SK-N-SH (cell line): Measurements from ENCODE around the gene HAPLN2. TPM values are rescaled to one million over a fixed set of nuclear protein-coding genes. Genes with fewer than 3 reads are reported as not detected.

Experiments
- CTCF ChIA-PET: fragments of 300-600, 350-600 bp; formaldehyde crosslinking; extraction: SDS; loops from one replicate; lab custom pipeline; 2021; lab: Yijun Ruan, JAX
- POLR2A ChIA-PET: fragments of 350-600 bp; sonication (Branson Sonifier 250); formaldehyde crosslinking; extraction: SDS; loops from one replicate; lab custom pipeline; 2020; ENCODE audit warnings: antibody characterized with exemption, inconsistent platforms; lab: Yijun Ruan, JAX
- DNase-seq: peaks from one replicate; pipeline ENCODE4 v3.0.0; 2012
- H2AFZ ChIP-seq: fragments of 200-600 bp; sonication (generic); 2 replicates; pipeline ENCODE4 v1.8.1; 2016; ENCODE audit warnings: antibody characterized with exemption, mild to moderate bottlenecking, low read depth
- H3F3A ChIP-seq: fragments of 200-600 bp; sonication (generic); replicated peaks from 2 replicates; pipeline ENCODE3; 2016; ENCODE audit warnings: antibody characterized with exemption, mild to moderate bottlenecking; ENCODE audit not compliant: insufficient read depth
- H3K27ac ChIP-seq, 2 experiments: fragments of 200-500 bp in 1 of 2; fragments of 200-600 bp in 1 of 2; sonication (Bioruptor generic) in 1 of 2; sonication (generic), shearing (Covaris generic) in 1 of 2; 2 replicates each; pipeline versions ENCODE4 v1.5.1 to v1.6.1; 2014 to 2016; ENCODE audit warnings: low read depth in 2 of 2, inconsistent platforms in 1 of 2, low read length in 1 of 2, mild to moderate bottlenecking in 1 of 2, mixed read lengths in 1 of 2
- H3K27me3 ChIP-seq: fragments of 200-600 bp; sonication (generic), shearing (Covaris generic); 2 replicates; pipeline ENCODE4 v1.6.1; 2016; ENCODE audit warnings: mixed run types; ENCODE audit not compliant: insufficient read depth
- H3K36me3 ChIP-seq, 2 experiments: fragments of 200-500 bp in 1 of 2; fragments of 200-600 bp in 1 of 2; sonication (Bioruptor generic) in 1 of 2; sonication (generic) in 1 of 2; replicated peaks in 1 of 2; 2 replicates each; pipeline versions ENCODE3 to v1.5.1; 2014 to 2016; ENCODE audit warnings: low read length in 1 of 2, mild to moderate bottlenecking in 1 of 2; ENCODE audit not compliant: insufficient read depth in 2 of 2, control insufficient read depth in 1 of 2
- H3K4me1 ChIP-seq, 2 experiments: fragments of 200-500 bp in 1 of 2; fragments of 200-600 bp in 1 of 2; sonication (Bioruptor generic) in 1 of 2; sonication (generic), shearing (Covaris generic) in 1 of 2; 2 replicates each; pipeline versions ENCODE4 v1.5.1 to v1.6.1; 2014 to 2016; ENCODE audit warnings: low read depth in 1 of 2, low read length in 1 of 2, mixed run types in 1 of 2; ENCODE audit not compliant: insufficient read depth in 2 of 2, control insufficient read depth in 1 of 2
- H3K4me2 ChIP-seq: fragments of 200-600 bp; sonication (generic), shearing (Covaris generic); 2 replicates; pipeline ENCODE4 v1.6.1; 2017; ENCODE audit warnings: mixed run types
- H3K4me3 ChIP-seq, 2 experiments: fragments of 200-500 bp in 1 of 2; fragments of 200-600 bp in 1 of 2; sonication (Bioruptor generic) in 1 of 2; sonication (generic), shearing (Covaris generic) in 1 of 2; 2 replicates each; pipeline versions ENCODE4 v1.5.1 to v1.8.1; 2014 to 2016; ENCODE audit warnings: low read depth in 2 of 2, inconsistent platforms in 1 of 2, low read length in 1 of 2, mild to moderate bottlenecking in 1 of 2, mixed read lengths in 1 of 2, moderate library complexity in 1 of 2
- H3K79me2 ChIP-seq: fragments of 200-600 bp; sonication (generic); 2 replicates; pipeline ENCODE4 v1.8.1; 2017; ENCODE audit warnings: mild to moderate bottlenecking; ENCODE audit not compliant: insufficient read depth
- H3K9ac ChIP-seq: fragments of 200-600 bp; sonication (generic); 2 replicates; pipeline ENCODE4 v1.6.1; 2017; ENCODE audit warnings: mixed run types
- H3K9me2 ChIP-seq: fragments of 200-600 bp; sonication (generic); 2 replicates; pipeline ENCODE4 v1.6.1; 2017; ENCODE audit warnings: mixed run types
- H3K9me3 ChIP-seq: fragments of 200-600 bp; sonication (generic); 2 replicates; pipeline ENCODE4 v1.6.1; 2017; ENCODE audit warnings: mixed run types, mild to moderate bottlenecking, moderate library complexity
- H4K20me1 ChIP-seq: fragments of 200-600 bp; sonication (generic); 2 replicates; pipeline ENCODE4 v1.6.1; 2017; ENCODE audit warnings: mild to moderate bottlenecking, mixed run types; ENCODE audit not compliant: insufficient read depth
- CHD2 ChIP-seq: fragments of 150-350 bp; IDR thresholded peaks from 2 replicates; pipeline ENCODE4 v1.6.1; 2018; ENCODE audit warnings: low read length; ENCODE audit not compliant: partially characterized antibody
- CTCF ChIP-seq: fragments of 200-600 bp; sonication (generic); IDR thresholded peaks from 2 replicates; pipeline ENCODE4 v1.6.1; 2017; ENCODE audit warnings: antibody characterized with exemption, mild to moderate bottlenecking, moderate library complexity
- ELF1 ChIP-seq: IDR thresholded peaks from 2 replicates; pipeline ENCODE4 v1.4.0; 2012
- EZH2phosphoT487 ChIP-seq: fragments of 200-600 bp; sonication (generic); IDR thresholded peaks from 2 replicates; pipeline ENCODE4 v1.6.1; 2017; ENCODE audit warnings: low read depth, mixed run types, mild to moderate bottlenecking, antibody characterized with exemption, moderate library complexity, borderline replicate concordance
- FOXJ3 ChIP-seq: sonication (generic); formaldehyde crosslinking; IDR thresholded peaks from 2 replicates; pipeline ENCODE4 v1.5.1; 2020; ENCODE audit warnings: mild to moderate bottlenecking, missing genetic modification reagents
- GABPA ChIP-seq: IDR thresholded peaks from 2 replicates; pipeline ENCODE4 v1.4.0; 2012; ENCODE audit warnings: low read depth, mild to moderate bottlenecking
- GATA2 ChIP-seq: sonication (generic); formaldehyde crosslinking; IDR thresholded peaks from 2 replicates; pipeline ENCODE4 v1.5.0; 2020; ENCODE audit warnings: mild to moderate bottlenecking, missing genetic modification reagents
- JUND ChIP-seq: IDR thresholded peaks from 2 replicates; pipeline ENCODE4 v1.4.0; 2012
- MEF2A ChIP-seq: IDR thresholded peaks from 2 replicates; pipeline ENCODE4 v1.4.0; 2012; ENCODE audit warnings: low read depth, borderline replicate concordance
- NFIC ChIP-seq: IDR thresholded peaks from 2 replicates; pipeline ENCODE4 v1.4.0; 2012; ENCODE audit warnings: borderline replicate concordance
- POLR2AphosphoS5 ChIP-seq: IDR thresholded peaks from 2 replicates; pipeline ENCODE4 v1.6.1; 2012; ENCODE audit warnings: low read depth, low read length
- RXRA ChIP-seq: IDR thresholded peaks from 2 replicates; pipeline ENCODE4 v1.4.0; 2012; ENCODE audit warnings: low read depth, mild to moderate bottlenecking, borderline replicate concordance
- TAF1 ChIP-seq: IDR thresholded peaks from 2 replicates; pipeline ENCODE4 v1.6.1; 2012; ENCODE audit warnings: low read depth, mild to moderate bottlenecking, low read length, moderate library complexity, borderline replicate concordance
- TEAD4 ChIP-seq: IDR thresholded peaks from 2 replicates; pipeline ENCODE4 v1.4.0; 2012; ENCODE audit warnings: mild to moderate bottlenecking, borderline replicate concordance; ENCODE audit not compliant: insufficient read depth
- USF1 ChIP-seq: IDR thresholded peaks from 2 replicates; pipeline ENCODE4 v1.4.0; 2012; ENCODE audit warnings: low read depth, borderline replicate concordance
- YY1 ChIP-seq: IDR thresholded peaks from 2 replicates; pipeline ENCODE4 v1.4.0; 2012; ENCODE audit warnings: low read depth, mild to moderate bottlenecking
- WGBS: methylation state at CpG from one replicate; pipeline ENCODE4 v1.1.6; 2017; ENCODE audit warnings: low lambda C conversion rate; 5-methylcytosine and 5-hydroxymethylcytosine counted together
- polyA plus RNA-seq, 3 experiments: library from polyadenylated mRNA; depleted of rRNA; stranded (reverse); fragments of >200 nt; gene quantifications; 2 replicates each; pipeline ENCODE4 v1.2.3, GENCODE V29; 2012
- TF ChIP-seq, protein P1 (sequence below): IDR thresholded peaks from 2 replicates; pipeline ENCODE4 v1.4.0; 2012; ENCODE audit warnings: low read depth, borderline replicate concordance

HAPLN2 gene
- polyA plus RNA-seq, 1 of the 3 experiments (the other 2 are of a cell fraction): 0.20 TPM

- Histone ChIP-seq H3K4me2 (no peak overlapping the region), H3K4me3 (no peak overlapping the region), H3K27me3 (no peaks in the 10 kb centered on the region)
- POLR2A ChIA-PET: interaction anchor here (0.6 to 2.1 kb wide), 2 partner anchors 10 to 52 kb away, joined by 3 to 18 read pairs; partner anchors contain the start of gene NES
- TF ChIP-seq YY1 (no peak), EZH2phosphoT487 (no peak), TEAD4 (no peak), JUND (no peak), CTCF (no peak), NFIC (no peak), GABPA (no peak), RXRA (no peak), FOXJ3 (no peak), GATA2 (CRISPR knock-in tag) (no peak), POLR2AphosphoS5 (no peak), ELF1 (no peak), USF1 (no peak), MEF2A (no peak), TAF1 (no peak), CHD2 (no peak)
- TF ChIP-seq, protein P1, sequence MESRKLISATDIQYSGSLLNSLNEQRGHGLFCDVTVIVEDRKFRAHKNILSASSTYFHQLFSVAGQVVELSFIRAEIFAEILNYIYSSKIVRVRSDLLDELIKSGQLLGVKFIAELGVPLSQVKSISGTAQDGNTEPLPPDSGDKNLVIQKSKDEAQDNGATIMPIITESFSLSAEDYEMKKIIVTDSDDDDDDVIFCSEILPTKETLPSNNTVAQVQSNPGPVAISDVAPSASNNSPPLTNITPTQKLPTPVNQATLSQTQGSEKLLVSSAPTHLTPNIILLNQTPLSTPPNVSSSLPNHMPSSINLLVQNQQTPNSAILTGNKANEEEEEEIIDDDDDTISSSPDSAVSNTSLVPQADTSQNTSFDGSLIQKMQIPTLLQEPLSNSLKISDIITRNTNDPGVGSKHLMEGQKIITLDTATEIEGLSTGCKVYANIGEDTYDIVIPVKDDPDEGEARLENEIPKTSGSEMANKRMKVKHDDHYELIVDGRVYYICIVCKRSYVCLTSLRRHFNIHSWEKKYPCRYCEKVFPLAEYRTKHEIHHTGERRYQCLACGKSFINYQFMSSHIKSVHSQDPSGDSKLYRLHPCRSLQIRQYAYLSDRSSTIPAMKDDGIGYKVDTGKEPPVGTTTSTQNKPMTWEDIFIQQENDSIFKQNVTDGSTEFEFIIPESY: no peak
- TF ChIP-seq, all 33 proteins: peak for 0
- no peaks in the 10 kb centered on the region for H3K79me2 ChIP-seq
- H3K36me3 ChIP-seq: peaks cover 5 to 8% of the 10 kb centered on the region in 2 experiments
- peaks cover 24 to 46% of the 10 kb centered on the region in 2 experiments; a peak in 3 of 4 replicates for H3K4me1 ChIP-seq
- no peak overlapping the region for H3K9ac ChIP-seq
- H2AFZ ChIP-seq: no peak overlapping the region
- no peaks in the 10 kb centered on the region for H3K9me2 ChIP-seq
- peaks cover 4% of the 10 kb centered on the region for H3F3A ChIP-seq
- CTCF ChIA-PET: interaction anchor here (0.6 to 13.1 kb wide), 7 partner anchors 8 to 48 kb away, joined by 3 to 643 read pairs (median 9); partner anchors contain the start of genes HAPLN2 and NES
- no peaks in the 10 kb centered on the region for H3K9me3 ChIP-seq
- H4K20me1 ChIP-seq: no peaks in the 10 kb centered on the region
- H3K27ac ChIP-seq: peak overlapping the region; percentile 11 to 75; a peak in 2 of 4 replicates
- WGBS: 95% methylated on average over 9 of the region's 9 CpGs
- DNase-seq: no peak
Observed at GRCh38 chr1:156666862-156667609, 47.8 kb downstream of the HAPLN2 start.
